Raji (cell line): ENCODE results near the gene GRIP2.

Experiments
- POLR2A ChIP-seq: IDR thresholded peaks from 2 replicates; pipeline ENCODE4 v1.6.1; 2011; ENCODE audit warnings: low read depth, low read length, control low read depth; ENCODE audit not compliant: insufficient read depth

GRIP2 gene

GRCh38 chr3:14521611-14522010, 18.5 kb downstream of the GRIP2 start:
- TF ChIP-seq POLR2A = no peak

DNA sequence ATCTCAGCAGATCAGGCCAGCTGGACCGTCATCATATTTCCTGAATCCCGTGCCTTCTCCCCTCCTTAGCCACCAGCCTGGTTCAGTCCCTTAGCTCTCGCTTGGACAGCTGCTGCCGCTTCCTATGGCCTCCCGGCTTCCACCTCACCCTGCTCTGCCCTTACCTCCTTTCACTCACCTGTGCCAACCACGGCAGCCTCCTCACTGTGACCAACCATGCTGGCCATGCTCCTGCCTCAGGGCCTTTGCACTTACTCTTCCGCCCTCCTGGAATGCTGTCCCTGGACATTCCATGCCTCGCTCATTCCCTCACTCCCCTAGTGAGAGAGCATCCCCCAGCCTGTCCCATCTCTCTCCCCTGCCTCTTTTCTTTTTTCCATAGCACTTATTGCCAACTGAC, 19.2 kb downstream of the GRIP2 start:
- no peak for TF ChIP-seq POLR2A

- TF ChIP-seq POLR2A = no peak
Measured at GRCh38 chr3:14520149-14520548, 20.0 kb downstream of the GRIP2 start.

- TF ChIP-seq POLR2A = no peak
Measured at GRCh38 chr3:14519406-14519805, 20.7 kb downstream of the GRIP2 start.

DNA sequence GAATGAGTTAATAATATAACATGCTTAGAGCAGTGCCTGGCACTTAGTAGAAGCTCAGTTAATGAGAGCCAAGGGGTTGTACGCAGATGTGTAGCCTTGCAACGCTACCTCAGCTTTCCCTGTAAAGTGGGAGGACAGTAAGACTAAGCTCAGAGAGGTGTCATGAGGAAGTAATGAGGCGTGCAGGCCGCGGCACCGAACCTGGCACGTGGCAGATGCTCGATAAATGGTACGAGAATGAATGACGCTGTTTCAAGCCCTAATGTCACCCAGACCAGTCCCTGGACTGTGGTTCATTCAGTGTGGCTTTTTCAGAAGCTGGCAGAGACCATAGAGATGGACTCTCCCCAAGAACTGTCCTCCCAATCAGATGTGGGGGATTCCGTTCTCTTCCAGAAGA, 21.2 kb downstream of the GRIP2 start:
- no peak for TF ChIP-seq POLR2A

DNA sequence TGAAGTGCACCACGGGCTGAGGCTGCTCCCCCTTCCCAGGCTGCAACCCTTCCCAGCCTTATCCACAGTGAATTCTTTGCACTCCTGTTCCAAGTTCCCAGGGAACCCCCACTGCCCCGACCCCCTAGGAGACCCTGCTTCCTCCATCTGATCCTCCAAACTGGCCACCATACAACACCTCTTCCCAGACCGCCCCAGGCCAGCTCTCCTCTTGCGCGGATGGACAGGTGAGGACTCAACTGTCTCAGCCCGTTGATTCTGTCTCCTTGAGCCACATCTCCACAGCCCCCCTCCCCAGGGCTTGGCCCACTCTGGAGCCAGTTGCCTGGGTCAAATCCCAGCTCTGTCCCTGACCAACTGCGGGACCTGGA, 21.7 kb downstream of the GRIP2 start:
- TF ChIP-seq POLR2A = no peak

- no peak for TF ChIP-seq POLR2A
Measured at GRCh38 chr3:14517601-14518431, 22.3 kb downstream of the GRIP2 start.

GRCh38 chr3:14516738-14517345, 23.3 kb downstream of the GRIP2 start:
- no peak for TF ChIP-seq POLR2A

DNA sequence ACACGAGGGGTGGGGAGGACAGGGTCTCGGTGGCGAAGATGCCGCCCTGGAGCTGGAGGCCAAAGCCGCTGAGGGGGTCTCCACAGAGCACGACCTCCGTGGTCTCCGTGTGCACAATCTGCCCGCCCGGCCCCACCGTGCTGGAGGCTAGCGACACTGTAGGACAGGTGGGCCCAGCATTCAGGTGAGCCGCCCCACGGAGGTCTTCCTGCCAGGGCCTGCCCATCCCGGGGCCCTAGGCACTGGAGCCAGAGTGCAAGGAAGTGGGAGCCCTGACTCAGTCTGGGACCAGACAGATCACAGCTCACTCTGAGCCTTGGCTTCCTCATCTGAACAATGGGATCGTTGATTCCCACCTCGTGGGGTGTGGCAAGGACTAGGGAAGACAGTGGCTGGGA, 25.8 kb downstream of the GRIP2 start:
- TF ChIP-seq POLR2A = no peak

- no peak for TF ChIP-seq POLR2A
Measured at GRCh38 chr3:14513566-14514322, 26.4 kb downstream of the GRIP2 start.

DNA sequence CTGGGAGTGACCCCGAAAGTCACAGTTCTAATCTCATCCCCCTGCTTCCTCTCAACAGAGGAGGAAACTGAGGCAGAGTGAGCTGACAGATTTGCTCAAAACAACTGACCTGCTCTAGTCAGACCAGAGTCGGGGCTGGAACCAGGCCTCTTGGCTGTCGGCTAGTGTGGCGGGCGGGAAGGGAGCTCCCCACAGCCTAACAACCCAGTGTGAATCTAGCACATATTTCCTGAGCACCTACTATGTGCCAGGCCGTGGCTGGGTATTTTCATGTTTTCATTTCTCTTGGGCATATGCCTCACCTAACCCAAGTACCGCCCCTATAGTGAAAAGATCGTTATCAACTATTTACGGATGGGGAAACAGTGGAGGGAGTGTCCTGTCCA, 27.2 kb downstream of the GRIP2 start:
- TF ChIP-seq POLR2A = no peak

- TF ChIP-seq POLR2A = no peak
Measured at GRCh38 chr3:14512281-14512941, 27.7 kb downstream of the GRIP2 start.

DNA sequence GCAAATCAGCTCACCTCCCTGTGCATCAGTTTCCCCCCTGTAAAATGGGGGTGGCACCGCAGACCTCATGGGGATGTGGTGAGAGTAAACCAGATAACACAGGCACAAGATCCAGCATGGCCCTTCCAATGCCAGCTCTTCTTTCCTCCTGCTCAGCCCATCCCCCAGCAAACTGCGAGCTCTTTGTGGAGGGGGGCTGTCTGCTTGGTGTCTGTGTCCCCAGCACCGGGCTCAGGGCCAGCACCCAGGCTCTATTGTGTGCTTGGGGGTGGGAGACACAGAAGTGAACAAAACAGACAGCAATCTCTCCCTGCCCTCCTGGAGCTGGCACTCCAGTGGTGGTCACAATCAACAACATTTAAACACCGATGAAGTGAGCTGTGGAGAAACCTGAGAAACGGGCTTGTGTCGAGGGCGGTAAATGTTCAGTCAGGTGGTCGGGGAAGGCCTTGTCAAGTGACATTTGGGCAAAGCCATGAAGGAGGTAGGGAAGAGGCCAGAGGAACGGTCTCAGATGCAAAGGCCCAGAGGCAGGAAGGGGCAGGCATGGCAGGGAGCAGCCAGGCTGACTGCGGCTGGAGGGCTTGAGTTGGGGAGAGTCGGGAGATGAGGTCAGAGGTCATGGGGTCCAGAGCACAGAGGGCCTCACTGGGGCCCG, 28.4 kb downstream of the GRIP2 start:
- TF ChIP-seq POLR2A = no peak

- no peak for TF ChIP-seq POLR2A
Measured at GRCh38 chr3:14510838-14511622, 29.1 kb downstream of the GRIP2 start.
